GM19023 (cell line): ENCODE results near the gene PCNT.
"Not testable (repeated sequence)": the region's sequence is repeated elsewhere in the genome, so short reads cannot be mapped to it uniquely, and the experiment has no call there.

Experiments
- ATAC-seq: cut with Tn5 transposase; IDR thresholded peaks from one replicate; pipeline ENCODE4 v1.9.1; 2021; ENCODE audit warnings: mild to moderate bottlenecking, moderate library complexity; ENCODE audit not compliant: unreplicated experiment

The PCNT gene

DNA sequence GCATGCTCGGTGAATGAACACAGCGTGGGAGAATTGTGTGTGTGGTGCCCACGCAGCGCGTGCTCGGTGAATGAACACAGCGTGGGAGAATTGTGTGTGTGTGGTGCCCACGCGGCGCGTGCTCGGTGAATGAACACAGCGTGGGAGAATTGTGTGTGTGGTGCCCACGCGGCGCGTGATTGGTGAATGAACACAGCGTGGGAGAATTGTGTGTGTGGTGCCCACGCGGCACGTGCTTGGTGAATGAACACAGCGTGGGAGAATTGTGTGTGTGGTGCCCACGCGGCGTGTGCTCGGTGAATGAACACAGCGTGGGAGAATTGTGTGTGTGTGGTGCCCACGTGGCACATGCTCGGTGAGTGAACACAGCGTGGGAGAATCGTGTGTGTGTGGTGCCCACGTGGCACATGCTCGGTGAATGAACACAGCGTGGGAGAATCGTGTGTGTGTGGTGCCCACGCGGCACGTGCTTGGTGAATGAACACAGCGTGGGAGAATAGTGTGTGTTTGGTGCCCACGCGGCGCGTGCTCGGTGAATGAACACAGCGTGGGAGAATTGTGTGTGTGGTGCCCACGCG, 79.4 kb downstream of the PCNT start:
- not testable (repeated sequence) for ATAC-seq

DNA sequence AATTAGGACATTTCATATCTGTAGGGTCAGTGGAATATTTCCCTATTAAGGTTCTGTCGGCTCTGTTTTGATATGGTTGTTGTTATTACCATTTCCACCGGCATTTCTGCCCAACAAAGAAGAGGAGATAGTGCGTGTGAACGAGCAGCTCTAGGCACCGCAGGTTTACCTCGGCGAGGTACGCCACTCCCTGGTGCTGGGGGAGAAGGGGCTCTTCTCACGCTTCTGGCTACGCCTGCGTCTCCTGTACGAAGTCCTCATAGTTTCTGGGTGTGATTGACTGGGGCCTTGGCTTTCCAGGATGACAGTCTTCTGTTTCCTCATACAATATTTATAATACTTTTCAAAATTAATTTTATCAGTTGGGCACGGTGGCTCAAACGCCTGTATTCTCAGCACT, 80.3 kb downstream of the PCNT start:
- ATAC-seq = no peak

DNA sequence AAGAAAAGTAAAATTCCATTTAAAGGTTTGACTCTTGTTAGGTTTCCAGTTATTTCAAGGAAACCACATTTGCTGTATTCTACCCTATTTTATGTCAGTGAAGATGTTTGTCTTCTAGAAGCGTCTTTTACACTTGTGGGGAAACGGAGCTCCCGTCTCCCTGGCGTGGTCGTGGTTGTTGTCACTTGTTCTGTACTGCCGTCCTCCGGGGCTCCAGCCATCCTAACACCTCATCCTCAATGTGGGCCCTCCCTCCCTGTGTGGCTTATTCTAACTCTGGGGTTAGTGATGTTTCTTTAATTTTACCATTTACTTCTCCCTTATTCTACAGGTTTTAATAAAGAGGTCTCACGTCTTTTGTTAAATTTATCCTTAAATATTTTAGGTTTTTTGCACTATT, 82.0 kb downstream of the PCNT start:
- no peak for ATAC-seq

DNA sequence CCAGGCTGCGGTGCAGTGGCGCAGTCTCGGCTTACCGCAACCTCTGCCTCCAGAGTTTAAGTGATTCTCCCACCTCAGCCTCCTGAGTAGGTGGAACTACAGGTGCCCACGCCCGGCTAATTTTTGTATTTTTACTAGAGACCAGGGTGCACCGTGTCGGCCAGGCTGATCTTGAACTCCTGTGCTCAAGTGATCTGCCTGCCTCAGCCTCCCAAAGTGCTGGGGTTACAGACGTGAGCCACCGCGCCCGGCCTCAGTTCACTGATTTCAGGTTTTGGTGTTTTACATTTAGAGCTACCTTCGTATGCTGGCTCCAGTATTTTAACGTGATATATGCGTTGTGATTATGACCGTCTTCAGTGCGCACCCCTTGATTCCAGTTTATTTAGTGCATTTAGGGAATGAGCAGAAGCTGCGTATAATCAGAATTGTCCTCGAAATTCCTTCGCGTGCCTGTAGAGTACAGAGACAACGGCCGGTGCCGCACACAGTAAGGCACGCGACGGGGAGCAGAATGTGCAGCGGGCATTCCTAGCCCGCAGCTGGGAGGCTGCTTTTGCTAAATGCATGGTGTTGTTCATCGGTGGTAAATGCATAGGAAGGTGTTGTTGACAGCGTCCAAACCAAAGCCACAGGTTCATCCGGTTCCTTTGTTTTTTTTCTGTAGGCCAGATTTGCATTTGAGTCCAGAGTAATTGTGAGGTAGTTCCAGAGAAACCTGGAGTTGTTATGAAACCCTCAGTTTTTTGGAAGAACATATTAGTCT, 85.9 kb downstream of the PCNT start:
- no peak for ATAC-seq

DNA sequence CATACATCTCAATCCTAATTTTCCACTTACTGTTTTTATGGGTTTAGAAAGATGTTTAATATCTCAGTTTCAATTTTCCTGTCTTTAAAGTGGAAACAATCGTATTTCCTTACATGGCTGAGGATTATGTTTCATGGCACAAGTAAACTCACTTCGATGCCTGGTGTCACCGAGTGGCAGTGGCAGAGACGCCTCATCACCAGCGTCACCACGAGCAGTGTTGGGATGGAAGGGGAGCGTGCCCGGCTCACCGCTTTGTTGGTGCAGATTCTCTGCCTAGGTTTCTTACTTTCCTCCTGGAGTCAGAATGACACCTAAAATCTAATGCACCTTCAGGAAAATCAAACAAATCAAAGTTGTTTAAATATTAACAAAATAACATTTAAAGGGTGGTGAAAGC, 86.6 kb downstream of the PCNT start:
- no peak for ATAC-seq

DNA sequence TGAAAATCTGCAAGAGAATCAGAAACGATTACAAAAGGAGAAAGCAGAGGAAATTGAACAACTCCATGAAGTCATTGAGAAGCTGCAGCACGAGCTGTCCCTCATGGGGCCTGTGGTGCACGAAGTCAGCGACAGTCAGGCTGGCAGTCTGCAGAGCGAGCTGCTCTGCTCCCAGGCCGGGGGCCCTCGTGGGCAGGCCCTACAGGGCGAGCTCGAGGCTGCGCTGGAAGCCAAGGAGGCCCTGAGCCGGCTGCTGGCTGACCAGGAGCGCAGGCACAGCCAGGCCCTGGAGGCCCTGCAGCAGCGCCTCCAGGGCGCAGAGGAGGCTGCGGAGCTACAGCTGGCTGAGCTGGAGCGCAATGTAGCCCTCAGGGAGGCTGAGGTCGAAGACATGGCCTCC, 87.3 kb downstream of the PCNT start:
- no peak for ATAC-seq

DNA sequence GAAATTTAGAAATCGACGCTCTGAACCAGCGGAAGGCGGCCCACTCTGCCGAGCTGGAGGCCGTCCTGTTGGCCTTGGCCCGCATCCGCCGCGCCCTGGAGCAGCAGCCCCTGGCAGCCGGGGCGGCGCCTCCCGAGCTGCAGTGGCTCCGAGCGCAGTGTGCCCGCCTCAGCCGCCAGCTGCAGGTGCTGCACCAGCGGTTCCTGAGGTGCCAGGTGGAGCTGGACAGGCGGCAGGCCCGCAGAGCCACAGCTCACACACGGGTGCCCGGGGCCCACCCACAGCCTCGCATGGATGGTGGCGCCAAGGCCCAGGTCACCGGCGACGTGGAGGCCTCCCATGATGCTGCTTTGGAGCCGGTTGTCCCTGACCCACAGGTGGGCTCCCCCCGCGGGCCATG, 87.7 kb downstream of the PCNT start:
- no peak for ATAC-seq

DNA sequence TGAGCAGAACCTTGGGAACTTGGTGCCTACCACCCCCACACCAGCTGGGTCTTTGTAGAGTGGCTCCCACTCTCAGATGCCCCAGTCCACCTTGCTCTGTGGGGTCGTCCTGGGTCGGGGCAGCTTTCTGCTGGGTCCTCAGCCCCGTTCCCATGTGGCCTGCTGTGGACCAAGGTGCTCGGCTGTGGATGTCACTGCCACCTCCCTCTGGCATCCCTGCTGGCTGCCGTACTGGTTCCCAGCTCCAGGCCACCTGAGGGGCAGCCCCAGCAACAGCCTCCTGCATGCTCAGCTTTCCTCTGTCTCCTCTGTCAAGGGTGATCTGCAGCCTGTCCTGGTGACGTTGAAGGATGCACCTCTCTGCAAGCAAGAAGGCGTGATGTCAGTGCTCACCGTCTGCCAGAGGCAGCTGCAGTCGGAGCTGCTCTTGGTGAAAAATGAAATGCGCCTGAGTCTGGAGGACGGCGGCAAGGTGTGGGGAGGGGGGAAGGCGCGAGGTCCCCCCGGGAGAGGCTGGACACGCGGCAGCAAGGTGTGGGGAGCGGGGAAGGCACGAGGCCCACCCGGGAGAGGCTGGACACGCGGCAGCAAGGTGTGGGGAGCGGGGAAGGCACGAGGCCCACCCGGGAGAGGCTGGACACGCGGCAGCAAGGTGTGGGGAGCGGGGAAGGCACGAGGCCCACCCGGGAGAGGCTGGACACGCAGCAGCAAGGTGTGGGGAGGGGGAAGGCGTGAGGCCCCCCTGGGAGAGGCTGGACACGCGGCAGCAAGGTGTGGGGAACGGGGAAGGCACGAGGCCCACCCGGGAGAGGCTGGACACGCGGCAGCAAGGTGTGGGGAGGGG, 88.8 kb downstream of the PCNT start:
- no peak for ATAC-seq

DNA sequence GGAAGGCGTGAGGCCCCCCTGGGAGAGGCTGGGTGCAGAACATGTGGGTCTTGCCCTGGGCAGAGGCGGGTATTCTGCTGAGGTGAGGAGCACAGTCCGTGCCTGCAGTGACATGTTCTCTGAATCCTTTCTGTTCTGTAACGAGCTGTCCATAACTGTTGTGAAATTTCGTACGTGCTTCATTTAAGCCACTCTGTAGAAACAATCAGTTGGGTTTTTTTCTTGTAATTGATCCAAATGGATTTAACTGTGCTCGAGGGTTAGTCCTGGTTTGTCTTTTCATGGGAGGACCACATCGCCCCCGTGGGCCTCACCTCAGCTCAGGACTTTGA, 89.4 kb downstream of the PCNT start:
- no peak for ATAC-seq

DNA sequence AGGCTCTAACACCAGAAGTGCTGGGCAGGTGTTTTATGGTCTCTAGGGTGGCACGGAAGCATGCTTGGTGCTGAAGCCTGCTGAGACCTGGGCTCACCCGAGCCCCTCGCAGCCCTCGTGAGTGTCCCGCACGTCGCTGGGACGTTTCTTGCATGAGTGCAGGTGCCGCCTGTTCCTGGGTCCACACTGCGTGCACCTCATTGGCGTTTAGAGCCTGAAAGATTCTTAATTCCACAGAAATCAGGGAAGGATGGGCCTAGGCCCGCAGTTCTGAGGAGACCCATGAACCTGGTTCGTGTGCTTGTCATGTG, 91.0 kb downstream of the PCNT start:
- ATAC-seq = no peak

DNA sequence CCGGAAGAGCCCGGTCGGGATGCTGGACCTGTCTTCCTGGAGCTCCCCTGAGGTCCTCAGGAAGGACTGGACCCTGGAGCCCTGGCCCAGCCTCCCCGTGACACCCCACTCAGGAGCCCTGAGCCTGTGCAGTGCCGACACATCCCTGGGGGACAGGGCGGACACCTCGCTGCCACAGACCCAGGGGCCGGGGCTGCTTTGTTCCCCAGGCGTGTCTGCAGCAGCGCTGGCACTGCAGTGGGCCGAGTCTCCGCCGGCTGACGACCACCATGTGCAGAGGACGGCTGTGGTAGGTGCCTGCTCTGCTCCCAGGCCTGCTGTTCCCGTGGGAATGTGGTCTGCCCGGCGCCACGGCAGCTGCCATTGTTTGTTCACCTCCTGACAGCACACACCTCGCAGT, 92.6 kb downstream of the PCNT start:
- no peak for ATAC-seq

DNA sequence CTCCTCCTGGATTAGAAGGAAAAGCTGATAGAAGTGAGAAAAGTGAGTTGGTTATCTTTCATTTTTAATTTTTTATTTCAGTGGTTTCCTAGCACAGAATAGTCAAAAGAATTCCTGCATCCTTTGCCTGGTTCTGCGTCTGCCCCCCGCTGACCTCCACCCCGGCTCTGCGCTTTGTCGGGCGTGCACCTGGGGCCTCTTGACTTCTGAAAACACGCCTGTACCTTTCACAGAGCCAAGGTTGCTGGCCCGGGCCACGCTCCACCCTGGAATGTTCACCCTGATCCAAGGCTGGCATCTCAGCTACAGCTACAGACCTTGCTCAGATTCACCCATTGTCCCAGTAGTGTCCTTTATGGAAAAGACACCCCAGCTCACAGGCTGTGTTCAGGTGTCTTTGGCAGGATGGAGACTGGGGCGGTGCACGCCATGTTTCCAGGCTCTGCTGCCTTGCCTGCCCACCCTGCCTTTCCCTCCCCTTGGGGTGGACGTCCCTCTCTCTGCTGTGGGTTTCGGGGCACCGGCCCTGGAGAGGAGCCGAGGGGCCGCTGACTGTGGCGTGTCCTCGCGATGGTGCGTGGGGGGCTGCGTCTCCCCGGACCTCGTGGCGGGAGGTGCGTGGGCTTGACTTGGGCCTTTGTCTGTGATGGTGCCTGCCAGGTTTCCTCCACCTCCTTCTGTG, 94.5 kb downstream of the PCNT start:
- no peak for ATAC-seq

DNA sequence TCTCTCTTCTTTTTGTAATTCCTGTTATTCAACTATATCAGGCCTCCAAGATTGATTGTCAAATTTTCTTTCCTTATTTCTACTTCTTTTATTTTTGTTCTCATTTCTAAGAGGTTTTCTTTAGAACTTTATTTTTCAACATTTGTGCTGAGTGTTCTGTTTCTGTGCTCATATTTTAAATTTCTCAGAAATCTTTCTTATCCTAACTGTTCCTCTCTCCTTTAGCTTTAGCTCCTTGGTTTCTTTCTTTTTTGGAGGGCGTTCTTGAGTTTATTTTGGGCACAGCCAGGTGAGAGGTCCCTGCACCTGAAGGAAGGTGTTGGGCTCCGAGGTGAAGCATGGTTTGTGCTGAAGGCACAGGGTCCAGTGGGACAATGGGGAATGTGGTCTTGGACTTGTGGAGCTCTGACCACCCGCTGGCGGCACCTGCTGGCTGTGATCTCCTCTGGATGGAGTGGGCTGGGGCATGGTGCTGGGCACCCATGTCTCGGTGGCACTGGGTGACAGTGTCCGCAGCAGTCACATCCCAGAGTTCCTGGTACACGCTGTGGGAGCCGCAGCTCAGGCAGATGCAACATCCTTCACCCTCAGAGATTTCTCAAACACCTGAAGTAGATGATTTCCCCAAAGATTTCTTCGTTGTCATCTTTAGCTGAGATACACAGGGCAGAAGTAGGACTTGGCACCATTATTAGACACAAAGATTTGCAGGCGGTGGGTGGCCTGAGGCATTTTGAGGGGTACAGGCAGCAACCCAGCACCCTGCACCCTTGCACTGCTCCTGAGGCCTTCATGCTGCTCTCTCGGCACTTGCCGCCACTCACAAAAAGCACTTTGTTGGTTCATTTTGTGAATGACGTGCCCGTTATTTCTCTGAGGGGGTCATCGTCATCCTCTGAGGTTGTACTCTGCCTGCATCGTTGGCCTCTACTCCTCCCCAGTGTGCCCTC, 96.6 kb downstream of the PCNT start:
- no peak for ATAC-seq

DNA sequence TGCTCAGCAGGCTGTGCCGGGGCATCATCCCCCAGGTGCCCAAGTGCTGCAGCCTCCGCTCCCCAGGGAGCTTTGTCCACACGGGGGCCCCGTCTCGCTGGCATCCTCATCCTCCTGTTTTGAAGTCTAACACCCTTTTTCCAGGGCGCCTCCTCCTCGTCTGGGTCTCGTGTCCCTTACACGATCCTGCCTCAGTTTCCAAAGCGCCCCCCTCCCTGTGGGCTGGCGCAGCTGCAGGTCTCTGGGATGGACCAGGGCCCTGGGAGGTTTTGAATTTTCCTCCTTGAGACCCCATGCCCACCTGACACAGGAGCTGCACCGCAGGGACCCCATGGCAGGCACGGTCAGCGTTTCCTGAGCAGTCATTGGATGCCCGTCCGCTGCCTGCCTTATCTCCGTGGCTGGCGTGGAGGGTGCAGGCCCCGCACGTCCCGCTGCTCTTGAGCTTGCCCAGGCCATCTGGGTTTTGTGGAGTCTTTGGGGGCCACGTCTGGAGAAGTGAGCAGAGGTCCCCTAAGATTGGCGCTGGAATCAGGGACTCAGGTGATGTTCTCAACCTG, 97.3 kb downstream of the PCNT start:
- no peak for ATAC-seq

DNA sequence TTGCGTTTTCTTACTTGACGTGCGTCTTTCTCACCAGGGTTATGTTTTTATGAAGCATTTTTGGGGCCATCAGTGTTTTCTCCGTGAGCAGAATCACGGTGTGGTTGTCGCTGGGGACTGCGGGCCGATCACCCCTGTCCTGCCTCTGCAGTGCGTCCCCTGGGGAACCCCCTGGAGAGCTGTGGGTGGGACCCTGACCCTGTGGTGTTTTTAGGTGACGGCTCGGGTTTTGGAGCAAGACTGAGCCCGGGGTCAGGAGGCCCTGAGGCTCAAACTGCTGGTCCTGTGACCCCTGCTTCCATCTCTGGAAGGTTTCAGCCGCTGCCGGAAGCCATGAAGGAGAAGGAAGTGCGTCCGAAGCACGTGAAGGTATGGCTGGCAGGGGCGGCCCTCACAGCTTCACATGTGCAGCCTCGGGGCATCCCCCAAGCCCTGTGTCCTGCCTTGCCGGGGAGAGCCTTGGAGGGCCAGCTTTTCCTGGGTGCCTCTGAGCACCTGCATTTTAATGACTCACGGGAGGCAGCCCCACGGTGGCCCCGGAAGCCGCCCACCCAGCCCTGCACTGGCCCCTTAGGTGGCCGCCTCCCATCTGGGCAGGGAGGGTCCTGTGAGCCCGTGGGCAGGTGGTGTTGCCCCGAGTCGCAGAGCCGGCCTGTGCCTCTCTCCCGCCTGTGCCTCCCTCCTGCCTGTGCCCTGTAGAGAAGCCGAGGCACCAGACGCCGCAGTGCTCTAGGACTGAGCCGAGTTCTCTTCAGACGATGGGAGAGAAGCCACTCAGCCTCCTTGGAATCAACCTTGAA, 98.0 kb downstream of the PCNT start:
- ATAC-seq = no peak

DNA sequence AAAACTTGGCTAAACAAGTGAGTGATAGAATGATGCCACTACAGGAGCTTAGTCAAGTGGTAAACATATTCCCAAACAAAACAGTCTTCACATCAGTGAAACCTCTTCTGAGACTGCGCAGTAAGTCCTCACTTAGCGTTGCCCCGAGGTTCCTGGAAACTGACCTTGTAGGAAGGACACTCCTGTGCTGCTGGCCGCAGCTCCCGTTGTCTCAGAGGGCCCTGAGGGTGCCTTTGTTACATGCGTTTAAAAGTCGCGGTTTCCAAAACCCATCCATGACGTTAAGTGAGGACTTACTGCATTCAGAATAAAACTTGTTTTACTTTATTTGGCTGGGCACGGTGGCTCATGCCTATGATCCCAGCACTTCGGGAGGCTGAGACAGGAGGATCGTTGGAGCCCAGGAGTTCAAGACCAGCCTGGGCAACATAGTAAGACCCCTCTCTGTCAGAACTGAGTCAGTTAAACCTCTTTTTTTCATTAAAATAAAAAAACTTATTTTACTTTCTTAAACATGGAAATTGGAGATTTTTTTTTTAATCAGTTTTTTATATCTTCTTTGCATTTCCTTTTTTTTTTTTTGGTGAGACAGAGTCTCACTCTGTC, 98.8 kb downstream of the PCNT start:
- ATAC-seq = no peak

DNA sequence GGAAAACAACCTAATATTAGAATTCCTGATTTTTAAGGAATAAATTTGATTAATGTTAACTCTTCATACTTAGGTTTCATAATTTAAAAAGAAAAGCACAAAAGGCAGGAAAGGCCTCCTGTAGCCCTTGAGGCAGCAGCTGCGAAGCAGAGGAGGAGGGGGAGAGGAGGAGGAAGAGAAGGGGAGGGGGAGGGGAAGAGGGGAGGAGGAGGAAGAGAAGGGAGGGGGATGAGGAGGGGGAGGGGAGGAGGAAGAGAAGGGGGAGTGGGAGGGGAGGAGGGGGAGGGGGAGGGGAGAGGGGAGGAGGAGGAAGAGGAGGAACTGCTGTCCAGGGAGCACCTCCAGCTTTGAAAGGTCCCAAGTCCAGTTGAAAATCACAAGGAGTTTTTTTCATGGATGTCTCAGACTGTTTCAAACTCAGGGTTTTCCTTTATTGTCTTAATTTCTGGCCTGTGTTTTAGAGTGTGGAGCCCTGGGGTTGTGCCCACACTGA, 99.6 kb downstream of the PCNT start:
- ATAC-seq = no peak

DNA sequence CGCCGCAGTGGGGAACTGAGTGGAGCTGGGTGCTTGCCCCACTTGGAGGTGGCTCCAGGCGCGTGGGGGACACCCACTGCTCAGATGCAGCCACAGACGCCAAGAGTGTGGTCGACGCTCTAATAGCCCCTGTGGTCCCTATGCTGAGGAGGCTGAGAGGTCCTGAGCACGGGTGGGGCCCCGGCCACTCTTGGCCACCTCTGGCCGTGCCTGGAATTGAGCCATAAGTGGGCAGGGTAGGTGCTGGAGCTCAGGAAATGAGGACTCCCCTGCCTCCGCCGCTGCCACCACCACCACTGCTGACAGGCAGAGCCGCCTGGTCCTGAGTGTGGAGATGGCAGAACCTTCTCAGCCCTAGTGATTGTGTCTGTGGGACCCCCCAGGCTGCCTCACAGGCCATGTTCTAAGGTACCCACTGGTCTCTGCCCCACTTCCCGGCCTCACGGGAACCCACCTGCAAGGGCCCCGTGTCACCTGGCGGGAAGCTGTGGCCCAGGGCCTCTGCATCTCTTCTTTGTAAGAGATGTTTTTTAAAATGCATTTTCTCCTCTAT, 100.2 kb downstream of the PCNT start:
- ATAC-seq = no peak

DNA sequence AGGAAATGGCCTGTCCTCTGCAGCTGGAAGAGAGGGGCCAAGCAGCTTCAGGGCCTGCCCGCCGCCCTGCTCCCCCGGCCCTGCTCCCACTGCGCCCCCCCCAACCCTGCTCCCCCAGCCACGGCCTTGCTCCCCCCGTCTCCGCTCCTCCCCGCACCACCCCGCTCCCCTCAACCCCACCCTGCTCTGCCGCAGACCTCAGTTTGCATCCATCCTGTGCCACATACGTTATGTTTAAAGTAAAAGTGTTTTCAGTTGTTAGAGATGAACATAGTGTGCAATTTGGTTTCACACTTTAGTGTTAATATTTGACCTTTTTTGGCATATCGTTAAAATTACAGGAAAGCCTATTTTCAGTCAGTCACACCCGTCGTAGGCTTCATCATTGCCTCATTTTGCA, 100.7 kb downstream of the PCNT start:
- no peak for ATAC-seq
